ENCODE measurements around the gene FBLN5. TPM values are rescaled to one million over a fixed set of nuclear protein-coding genes. Genes with fewer than 3 reads are reported as not detected.

FBLN5 gene
- total RNA-seq, 1 experiment from 2014 or later = 1.0 TPM

DNA sequence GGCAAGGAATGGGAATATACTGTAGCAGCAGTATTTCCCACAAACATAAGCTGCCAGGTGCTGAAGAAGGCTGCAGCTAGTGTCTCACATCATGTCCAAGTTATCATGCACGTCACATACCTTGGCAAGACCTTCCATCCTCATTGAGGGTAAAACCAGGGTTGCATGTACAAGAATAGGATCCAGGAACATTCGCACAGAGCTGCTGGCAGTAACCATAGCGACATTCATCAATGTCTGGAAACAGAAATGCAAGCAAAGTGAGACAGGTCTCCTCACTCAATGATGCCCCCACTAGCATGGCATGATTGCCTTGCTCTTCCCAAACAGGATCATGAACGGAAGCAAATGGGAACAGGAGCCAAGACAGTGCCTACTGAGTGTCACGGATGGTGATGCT is 56.4 kb downstream of the FBLN5 start:
- no peak for DNase-seq
- no peak overlapping the region for H3K27ac Mint-ChIP-seq
- Histone ChIP-seq H3K79me1 (ENCODE audit: insufficient read depth, low read depth, low read length, poor library complexity, severe bottlenecking) (no peaks in the 10 kb centered on the region), H3K14ac (ENCODE audit: insufficient read depth, low read length) (no peak overlapping the region), H2BK15ac (ENCODE audit: low read depth, low read length) (no peak overlapping the region), H2BK12ac (ENCODE audit: insufficient read length, low read depth, low read length) (no peak overlapping the region), H3T11ph (ENCODE audit: low read length) (no peak overlapping the region), H4K8ac (replicated peaks; ENCODE audit: insufficient read length, low read depth, low read length) (no peak overlapping the region), H2AFZ (ENCODE audit: low read length) (no peak overlapping the region), H3K79me2 (ENCODE audit: insufficient read depth, low read length) (no peaks in the 10 kb centered on the region), H3K56ac (ENCODE audit: insufficient read length, low read depth, low read length) (no peak overlapping the region), H2AK5ac (ENCODE audit: insufficient read length, low read length) (no peak overlapping the region), H2BK5ac (ENCODE audit: insufficient read length, low read length) (no peak overlapping the region), H3K9me3 (ENCODE audit: control insufficient read depth, low read depth, low read length) (no peaks in the 10 kb centered on the region), H3K4me1 (ENCODE audit: insufficient read depth, low read length) (no peaks in the 10 kb centered on the region), H3K4ac (ENCODE audit: low read depth, low read length) (no peak overlapping the region), H3K23me2 (ENCODE audit: insufficient read length, low read depth, low read length, poor library complexity, severe bottlenecking) (no peaks in the 10 kb centered on the region), H4K20me1 (ENCODE audit: control insufficient read depth, insufficient read depth, insufficient read length) (no peaks in the 10 kb centered on the region), H2BK20ac (ENCODE audit: low read depth, low read length, poor library complexity, severe bottlenecking) (no peak overlapping the region), H3K18ac (ENCODE audit: insufficient read length, low read depth, low read length) (no peak overlapping the region), H3K4me2 (ENCODE audit: insufficient read depth, insufficient read length, low read length) (no peak overlapping the region), H3K9ac (ENCODE audit: extremely low read depth, insufficient read length, low read length) (no peak overlapping the region), H4K91ac (ENCODE audit: insufficient read length, low read depth, low read length) (no peak overlapping the region), H3K23ac (ENCODE audit: insufficient read length, low read depth, low read length) (no peak overlapping the region), H2BK120ac (ENCODE audit: low read depth, low read length, poor library complexity, severe bottlenecking) (no peak overlapping the region), H4K5ac (ENCODE audit: insufficient read length, low read depth, low read length) (no peak overlapping the region), H3K27me3 (ENCODE audit: insufficient read depth, low read length) (no peaks in the 10 kb centered on the region), H3K27ac (ENCODE audit: insufficient read length, low read depth, low read length) (no peak overlapping the region)
- H3K9me3 Mint-ChIP-seq = no peaks in the 10 kb centered on the region
- no CpG with 5 or more reads among the region's 5 CpGs for WGBS (ENCODE audit: extremely low coverage, insufficient read length, low lambda C conversion rate)
- no peaks in the 10 kb centered on the region for H3K36me3 Mint-ChIP-seq (ENCODE audit: insufficient read depth in 1 of 3, low read depth in 3 of 3)
- no peaks in the 10 kb centered on the region for H3K27me3 Mint-ChIP-seq (ENCODE audit: low read depth)
- TF ChIP-seq, protein P1, sequence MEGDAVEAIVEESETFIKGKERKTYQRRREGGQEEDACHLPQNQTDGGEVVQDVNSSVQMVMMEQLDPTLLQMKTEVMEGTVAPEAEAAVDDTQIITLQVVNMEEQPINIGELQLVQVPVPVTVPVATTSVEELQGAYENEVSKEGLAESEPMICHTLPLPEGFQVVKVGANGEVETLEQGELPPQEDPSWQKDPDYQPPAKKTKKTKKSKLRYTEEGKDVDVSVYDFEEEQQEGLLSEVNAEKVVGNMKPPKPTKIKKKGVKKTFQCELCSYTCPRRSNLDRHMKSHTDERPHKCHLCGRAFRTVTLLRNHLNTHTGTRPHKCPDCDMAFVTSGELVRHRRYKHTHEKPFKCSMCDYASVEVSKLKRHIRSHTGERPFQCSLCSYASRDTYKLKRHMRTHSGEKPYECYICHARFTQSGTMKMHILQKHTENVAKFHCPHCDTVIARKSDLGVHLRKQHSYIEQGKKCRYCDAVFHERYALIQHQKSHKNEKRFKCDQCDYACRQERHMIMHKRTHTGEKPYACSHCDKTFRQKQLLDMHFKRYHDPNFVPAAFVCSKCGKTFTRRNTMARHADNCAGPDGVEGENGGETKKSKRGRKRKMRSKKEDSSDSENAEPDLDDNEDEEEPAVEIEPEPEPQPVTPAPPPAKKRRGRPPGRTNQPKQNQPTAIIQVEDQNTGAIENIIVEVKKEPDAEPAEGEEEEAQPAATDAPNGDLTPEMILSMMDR (conservative IDR thresholded peaks at IDR 0.05) = no peak
- peaks cover 0 to 3% of the 10 kb centered on the region in 2 experiments; a peak in 2 of 4 replicates for H3K4me1 Mint-ChIP-seq
- H3K4me3 Mint-ChIP-seq = no peak overlapping the region

Measured in H9 (cell line).